ENCODE results near the gene NEBL.

The NEBL gene

GRCh38 chr10:20771051-20771450 is 126.1 kb downstream of the NEBL start:
- no peak for DNase-seq

GRCh38 chr10:20769481-20769880 is 127.6 kb downstream of the NEBL start:
- DNase-seq: no peak

GRCh38 chr10:20768843-20769242 is 128.3 kb downstream of the NEBL start:
- no peak for DNase-seq

GRCh38 chr10:20767028-20767427 is 130.1 kb downstream of the NEBL start:
- no peak for DNase-seq

GRCh38 chr10:20765066-20765465 is 132.0 kb downstream of the NEBL start:
- no peak for DNase-seq

GRCh38 chr10:20760460-20760859 is 136.7 kb downstream of the NEBL start:
- no peak for DNase-seq

- DNase-seq: no peak
Observed at GRCh38 chr10:20748551-20748950, 148.6 kb downstream of the NEBL start.

GRCh38 chr10:20747782-20748181 is 149.3 kb downstream of the NEBL start:
- DNase-seq: no peak

- DNase-seq: no peak
Observed at GRCh38 chr10:20746856-20747255, 150.3 kb downstream of the NEBL start.

- DNase-seq: no peak
Observed at GRCh38 chr10:20745556-20746375, 151.3 kb downstream of the NEBL start.

GRCh38 chr10:20744821-20745220 is 152.3 kb downstream of the NEBL start:
- DNase-seq: no peak

GRCh38 chr10:20743942-20744341 is 153.2 kb downstream of the NEBL start:
- DNase-seq: no peak

GRCh38 chr10:20742737-20743541 is 154.2 kb downstream of the NEBL start:
- no peak for DNase-seq

- no peak for DNase-seq
Observed at GRCh38 chr10:20740120-20740519, 157.0 kb downstream of the NEBL start.

- DNase-seq: no peak
Observed at GRCh38 chr10:20737107-20737506, 160.0 kb downstream of the NEBL start.

Measured in right forelimb (tissue), 1 donor.